ENCODE measurements around the gene DDX55.

DNA sequence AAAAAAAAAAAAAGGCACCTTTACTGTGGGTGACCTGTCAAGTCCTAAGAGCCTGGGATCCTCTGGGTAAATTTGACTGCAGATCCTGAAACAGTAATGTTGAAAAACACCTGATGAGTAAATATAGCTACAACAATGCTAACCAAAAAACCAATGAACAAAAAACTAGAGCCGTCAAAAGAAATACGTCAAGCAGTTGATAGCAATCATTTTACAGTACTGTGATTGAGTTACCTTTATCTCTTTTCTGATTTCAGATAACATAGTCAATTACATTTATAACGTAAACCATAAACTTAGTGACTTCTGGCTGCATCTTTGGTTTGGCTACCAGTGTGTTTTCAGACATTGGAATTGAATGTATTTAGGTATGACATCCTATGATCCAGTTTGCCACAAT, 23.7 kb upstream of the DDX55 start:
- TF ChIP-seq SUZ12 (IDR thresholded peaks at IDR 0.05; ENCODE audit: extremely low read depth, insufficient read depth, insufficient read length) = no peak
- TF ChIP-seq YY1 (IDR thresholded peaks at IDR 0.05; ENCODE audit: insufficient read depth, insufficient read length) = no peak
- no peak for TF ChIP-seq ZNF274 (IDR thresholded peaks at IDR 0.05; ENCODE audit: low read depth, low read length)
